Mesothelial cell of epicardium (in vitro differentiated cells): ENCODE data around the gene TTC39B. TPM values are rescaled to one million over a fixed set of nuclear protein-coding genes. Genes with fewer than 3 reads are reported as not detected.
A peak's percentile ranks its signal among the peaks of the same experiment; 100 is the strongest.

Source experiments
- DNase-seq, 2 experiments: peaks; one replicate each; pipeline ENCODE4 v3.0.0; 2021; ENCODE audit warnings: low spot score in 2 of 2; ENCODE audit not compliant: unreplicated experiment in 2 of 2
- H3K27ac Mint-ChIP-seq: 2 replicates; pipeline ENCODE4 v1.8.0; 2021; ENCODE audit warnings: mixed read lengths
- H3K27me3 Mint-ChIP-seq: 2 replicates; pipeline ENCODE4 v1.8.0; 2021; ENCODE audit warnings: low read depth, mixed read lengths
- H3K36me3 Mint-ChIP-seq: 2 replicates; pipeline ENCODE4 v1.8.0; 2021; ENCODE audit warnings: mixed read lengths
- H3K4me1 Mint-ChIP-seq: 2 replicates; pipeline ENCODE4 v1.8.0; 2021; ENCODE audit warnings: mixed read lengths
- H3K4me3 Mint-ChIP-seq: 2 replicates; pipeline ENCODE4 v1.8.0; 2021; ENCODE audit warnings: mild to moderate bottlenecking, moderate library complexity, mixed read lengths
- H3K9me3 Mint-ChIP-seq: 2 replicates; pipeline ENCODE4 v1.8.0; 2021; ENCODE audit warnings: mixed read lengths
- CTCF ChIP-seq: fragments of 200-600 bp; sonication (generic); IDR thresholded peaks from one replicate; pipeline ENCODE4 v1.5.0; 2021; ENCODE audit warnings: antibody characterized with exemption; ENCODE audit not compliant: unreplicated experiment
- total RNA-seq: library from RNA; stranded (reverse); gene quantifications from 3 replicates; pipeline ENCODE4 v1.2.1, GENCODE V29; 2021

Gene TTC39B
- total RNA-seq, 1 donor from 2014 or later: 6.0 TPM

DNA sequence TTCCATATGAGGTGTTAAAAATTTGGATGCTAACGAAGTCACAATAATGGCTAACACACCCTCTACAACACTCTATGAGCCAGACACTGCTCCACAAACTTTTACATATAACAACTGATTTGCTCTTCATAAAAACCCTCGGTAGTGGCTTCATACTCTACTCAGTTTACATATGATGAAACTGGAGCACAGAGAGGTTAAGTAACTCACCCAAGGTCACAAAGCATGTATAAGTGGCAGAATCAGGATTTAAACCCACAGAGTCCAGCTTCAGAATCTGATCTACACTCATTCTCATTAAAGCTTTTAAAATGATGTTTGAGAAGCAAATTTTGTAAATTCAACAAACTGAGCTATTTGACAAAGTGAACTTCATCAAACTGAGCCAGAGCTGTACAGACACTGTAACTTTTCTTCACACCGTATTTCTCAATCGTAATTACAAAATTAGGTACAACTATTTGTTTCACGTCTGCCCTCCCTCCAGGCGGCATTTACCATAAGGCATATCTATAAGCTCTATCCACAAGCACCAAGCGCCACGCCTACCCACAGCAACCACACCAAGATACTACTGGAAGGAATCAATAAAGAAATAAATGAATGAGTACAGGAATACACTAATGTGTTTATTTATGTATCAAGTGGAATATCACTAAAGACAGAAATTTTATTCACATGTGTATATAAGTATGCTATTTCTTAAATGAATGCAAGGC is 24.3 kb downstream of the TTC39B start:
- Mint-ChIP-seq H3K4me1 (no peaks in the 10 kb centered on the region), H3K27ac (no peak overlapping the region), H3K36me3 (peaks cover 4% of the 10 kb centered on the region), H3K4me3 (no peak overlapping the region), H3K9me3 (peaks cover 12% of the 10 kb centered on the region), H3K27me3 (no peaks in the 10 kb centered on the region)
- TF ChIP-seq CTCF: no peak
- DNase-seq: no peak

GRCh38 chr9:15280647-15281046 is 26.4 kb downstream of the TTC39B start:
- peaks cover under 1% of the 10 kb centered on the region for H3K9me3 Mint-ChIP-seq
- no peaks in the 10 kb centered on the region for H3K27me3 Mint-ChIP-seq
- no peak overlapping the region for H3K4me3 Mint-ChIP-seq
- TF ChIP-seq CTCF: no peak
- H3K4me1 Mint-ChIP-seq: no peaks in the 10 kb centered on the region
- no peak for DNase-seq
- no peaks in the 10 kb centered on the region for H3K36me3 Mint-ChIP-seq
- no peak overlapping the region for H3K27ac Mint-ChIP-seq

- Mint-ChIP-seq H3K4me3 (no peak overlapping the region), H3K27ac (no peak overlapping the region), H3K9me3 (no peaks in the 10 kb centered on the region), H3K27me3 (no peaks in the 10 kb centered on the region), H3K4me1 (no peaks in the 10 kb centered on the region), H3K36me3 (no peaks in the 10 kb centered on the region)
- TF ChIP-seq CTCF: no peak
- DNase-seq: no peak
These were observed 28.2 kb downstream of the TTC39B start for GRCh38 chr9:15278839-15279238.

DNA sequence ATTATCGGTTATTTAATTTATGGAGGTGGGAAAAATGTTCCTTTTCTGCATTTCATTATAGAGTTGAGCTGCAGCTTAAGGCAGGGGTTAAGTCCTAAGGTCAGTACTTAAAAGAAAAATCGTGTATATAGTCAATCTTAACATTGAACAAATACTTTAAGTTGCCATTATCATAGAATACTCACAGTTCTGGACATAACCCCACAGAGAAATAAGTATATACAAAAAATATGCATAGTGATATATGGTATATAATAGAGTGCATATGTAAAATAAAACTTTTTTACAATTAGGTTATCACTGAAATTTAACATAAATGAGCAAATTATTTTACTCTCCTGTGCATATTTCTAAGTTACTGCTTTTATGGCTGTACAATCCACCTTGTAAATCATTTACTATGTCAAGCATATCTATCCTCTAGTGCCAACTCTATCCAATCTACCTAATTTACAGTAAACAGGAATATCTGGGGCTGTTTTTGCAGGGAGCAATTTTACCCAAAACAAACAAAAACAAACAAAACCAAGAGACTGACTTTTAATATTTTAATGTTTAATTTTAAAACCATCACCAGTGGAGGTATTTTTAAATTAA is 28.8 kb downstream of the TTC39B start:
- TF ChIP-seq CTCF: no peak
- Mint-ChIP-seq H3K36me3 (no peaks in the 10 kb centered on the region), H3K27ac (no peak overlapping the region)

DNA sequence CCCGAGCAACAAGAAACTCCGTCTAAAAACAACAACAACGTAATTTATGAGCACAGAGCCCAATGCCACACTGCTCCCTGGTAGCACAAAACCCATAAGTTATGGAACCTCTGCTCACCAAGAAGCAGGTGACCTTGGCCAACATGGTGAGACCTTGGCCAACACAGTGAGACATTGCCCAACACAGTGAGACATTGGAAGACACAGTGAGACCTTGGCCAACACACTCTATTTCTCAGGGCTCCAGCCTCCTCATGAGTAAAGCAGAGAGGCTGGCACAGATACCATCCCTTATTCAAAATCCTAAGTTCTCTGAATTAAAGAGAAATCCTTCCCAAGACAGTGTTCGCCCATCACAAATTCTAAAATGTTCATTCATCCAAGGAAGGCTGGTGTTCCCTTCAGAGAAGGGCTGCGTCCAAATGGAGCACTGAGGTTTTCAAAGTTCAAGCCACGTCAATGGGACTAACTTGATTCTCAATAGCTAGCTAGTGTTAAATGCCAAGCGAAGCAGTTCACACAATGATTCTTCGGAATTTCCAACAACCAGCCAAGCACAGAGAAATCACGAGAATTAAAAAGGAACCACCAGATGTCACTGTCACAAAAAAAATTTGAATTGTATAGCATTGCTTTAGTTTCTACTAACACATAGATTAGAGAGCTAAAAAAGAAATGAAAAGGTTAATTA is 29.5 kb downstream of the TTC39B start:
- H3K27ac Mint-ChIP-seq: peak overlapping the region; percentile 34
- H3K36me3 Mint-ChIP-seq: no peaks in the 10 kb centered on the region
- no peak overlapping the region for H3K4me3 Mint-ChIP-seq
- H3K9me3 Mint-ChIP-seq: no peaks in the 10 kb centered on the region
- no peak for DNase-seq
- no peaks in the 10 kb centered on the region for H3K27me3 Mint-ChIP-seq
- no peaks in the 10 kb centered on the region for H3K4me1 Mint-ChIP-seq
- peak; percentile 21 for TF ChIP-seq CTCF

More for the DNA sequence above, 28.8 kb downstream of the TTC39B start:
- no peaks in the 10 kb centered on the region for H3K9me3 Mint-ChIP-seq
- H3K27me3 Mint-ChIP-seq: no peaks in the 10 kb centered on the region
- no peak for DNase-seq
- H3K4me1 Mint-ChIP-seq: no peaks in the 10 kb centered on the region
- no peak overlapping the region for H3K4me3 Mint-ChIP-seq
